ENCODE measurements around the gene SIGLEC14.
A peak's percentile ranks its signal among the peaks of the same experiment; 100 is the strongest.

Gene SIGLEC14

GRCh38 chr19:51614789-51615188, 31.8 kb downstream of the SIGLEC14 start:
- DNase-seq (no peak), ATAC-seq (no peak)

GRCh38 chr19:51610576-51610975, 36.0 kb downstream of the SIGLEC14 start:
- DNase-seq (no peak), ATAC-seq (no peak)

- ATAC-seq: no peak
Observed at GRCh38 chr19:51607920-51608562, 38.6 kb downstream of the SIGLEC14 start.

GRCh38 chr19:51607077-51607476, 39.5 kb downstream of the SIGLEC14 start:
- peak; percentile 40 for DNase-seq
- ATAC-seq: peak; percentile 77

More at GRCh38 chr19:51607920-51608562, 38.6 kb downstream of the SIGLEC14 start:
- peak; percentile 82 for DNase-seq

GRCh38 chr19:51602189-51602854, 44.3 kb downstream of the SIGLEC14 start:
- ATAC-seq: no peak
- no peak for DNase-seq

- DNase-seq: no peak
- ATAC-seq: no peak
Observed at GRCh38 chr19:51600940-51601580, 45.6 kb downstream of the SIGLEC14 start.

GRCh38 chr19:51599084-51599483, 47.5 kb downstream of the SIGLEC14 start:
- no peak for ATAC-seq
- DNase-seq: no peak

GRCh38 chr19:51598159-51598915, 48.3 kb downstream of the SIGLEC14 start:
- DNase-seq (no peak), ATAC-seq (no peak)

- DNase-seq: no peak
Observed at GRCh38 chr19:51595190-51596175, 51.1 kb downstream of the SIGLEC14 start.

GRCh38 chr19:51594774-51595109, 51.9 kb downstream of the SIGLEC14 start:
- no peak for ATAC-seq

More at GRCh38 chr19:51595190-51596175, 51.1 kb downstream of the SIGLEC14 start:
- ATAC-seq: no peak

GRCh38 chr19:51593969-51594773, 52.5 kb downstream of the SIGLEC14 start:
- ATAC-seq (peak; percentile 100), DNase-seq (peak; percentile 96)

More at GRCh38 chr19:51594774-51595109, 51.9 kb downstream of the SIGLEC14 start:
- no peak for DNase-seq

- DNase-seq (no peak), ATAC-seq (no peak)
Observed at GRCh38 chr19:51593138-51593890, 53.3 kb downstream of the SIGLEC14 start.

All from stimulated activated naive CD8-positive, alpha-beta T cell treated with anti-CD3 and anti-CD28 coated beads, Interleukin-15, Interleukin-2, amounts not matched to agents 100 U/mL and 50 U/mL, for 24 hours (primary cell).